ENCODE results near the gene EPN2. TPM values are rescaled to one million over a fixed set of nuclear protein-coding genes. Genes with fewer than 3 reads are reported as not detected.

Gene EPN2
- total RNA-seq, 1 experiment from 2014 or later: 73.1 TPM

DNA sequence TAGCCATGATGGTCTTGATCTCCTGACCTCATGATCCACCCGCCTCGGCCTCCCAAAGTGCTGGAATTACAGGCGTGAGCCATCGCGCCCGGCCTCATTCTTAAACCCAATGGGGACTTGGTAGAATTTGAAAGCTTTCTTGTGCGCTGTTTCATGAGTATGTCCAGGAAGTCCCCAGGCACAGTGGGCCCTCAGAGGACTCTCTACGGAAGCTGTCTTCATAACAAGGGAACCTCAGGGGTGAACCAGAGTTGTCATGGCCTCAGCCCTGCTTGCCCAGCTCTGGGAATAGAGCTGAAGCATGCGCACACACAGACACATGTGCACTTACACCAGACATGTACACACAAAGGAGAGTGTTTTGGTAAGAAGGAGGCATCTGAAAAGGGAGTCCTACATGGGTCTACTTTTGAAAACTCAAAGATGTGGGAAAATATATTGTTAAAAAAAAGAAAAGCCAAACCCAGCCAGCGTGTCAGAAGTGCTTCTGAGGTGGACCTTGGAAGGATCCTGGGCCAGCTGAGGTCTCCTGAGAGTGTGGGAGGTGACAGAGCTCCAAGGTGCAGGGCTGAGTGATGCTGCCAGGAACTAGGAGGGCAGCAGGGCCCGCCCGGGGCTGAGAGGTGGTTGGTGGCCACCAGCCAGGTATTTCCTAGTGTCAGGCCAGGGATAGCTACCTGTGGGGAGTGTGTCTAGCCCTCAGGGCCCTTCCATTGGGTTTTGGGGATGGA is 54.6 kb downstream of the EPN2 start (continued):
- TF ChIP-seq SP1 (IDR thresholded peaks at IDR 0.05; ENCODE audit: low read depth): no peak
- no peak for TF ChIP-seq ZNF274 (IDR thresholded peaks at IDR 0.05; ENCODE audit: low read depth, low read length)

DNA sequence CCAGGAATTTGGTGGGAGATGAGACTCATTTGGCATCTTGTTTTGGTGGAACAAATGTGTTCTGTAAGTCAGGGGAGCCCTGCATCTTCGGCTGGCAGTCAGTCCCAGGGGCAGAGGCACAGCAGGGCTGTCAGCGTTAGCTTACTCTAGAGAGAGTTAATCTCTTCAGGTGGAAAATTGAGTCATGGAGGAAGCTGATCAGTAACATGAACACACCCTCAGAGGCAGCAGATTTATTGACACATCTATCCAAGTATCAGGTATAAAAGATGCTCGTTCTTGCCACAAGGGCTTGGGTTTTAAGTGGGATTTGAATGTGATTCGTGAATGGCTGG is 55.2 kb downstream of the EPN2 start:
- intact Hi-C loops (cut with micrococcal nuclease): no loop called here
- ATAC-seq: no peak
- Histone ChIP-seq H3K4me3 (replicated peaks in 1 of 2; ENCODE audit: low read depth in 1 of 2, low read length in 2 of 2) (no peak overlapping the region), H3K79me2 (ENCODE audit: insufficient read depth, low read length) (peaks cover 49% of the 10 kb centered on the region), H2AFZ (ENCODE audit: low read depth, low read length, poor library complexity, severe bottlenecking) (no peak overlapping the region), H3K4me1 (ENCODE audit: control insufficient read depth in 1 of 2, insufficient read depth in 2 of 2, low read length in 2 of 2) (peaks cover 0 to under 1% of the 10 kb centered on the region in 2 experiments; a peak in 1 of 4 replicates), H4K20me1 (ENCODE audit: insufficient read depth) (no peaks in the 10 kb centered on the region; the same call in 1 of the 2 replicates), H3K4me2 (ENCODE audit: low read length) (no peak overlapping the region), H3K9me2 (ENCODE audit: insufficient read depth) (no peaks in the 10 kb centered on the region), H3K27ac (ENCODE audit: low read depth, low read length) (no peak overlapping the region), H3K27me3 (ENCODE audit: insufficient read depth, low read length) (no peaks in the 10 kb centered on the region), H3K9me3 (ENCODE audit: control insufficient read depth in 1 of 2, insufficient read depth in 1 of 2, low read depth in 1 of 2, low read length in 2 of 2) (no peaks in the 10 kb centered on the region), H3K36me3 (ENCODE audit: control insufficient read depth in 1 of 2, insufficient read depth in 2 of 2, low read length in 2 of 2) (peaks cover 0 to 5% of the 10 kb centered on the region in 2 experiments; a peak in 2 of 4 replicates), H3K9ac (ENCODE audit: low read length) (no peak overlapping the region)
- no TSS peak for BruUV-seq (replicated peaks)
- TF ChIP-seq MAX (IDR thresholded peaks at IDR 0.05): no peak
- TF ChIP-seq POLR2A (IDR thresholded peaks at IDR 0.05; ENCODE audit: borderline replicate concordance, extremely low read depth, insufficient read depth, insufficient read length): no peak
- ChIA-PET RAD21 (ENCODE audit: low non-redundant PET in 1 of 2, low total read pairs in 2 of 2, uncharacterized antibody in 2 of 2, unreplicated experiment in 2 of 2) (no interaction called here), CTCF (no interaction called here), POLR2A (no interaction called here)
- DNase-seq (ENCODE audit: low read depth, low spot score): no peak

DNA sequence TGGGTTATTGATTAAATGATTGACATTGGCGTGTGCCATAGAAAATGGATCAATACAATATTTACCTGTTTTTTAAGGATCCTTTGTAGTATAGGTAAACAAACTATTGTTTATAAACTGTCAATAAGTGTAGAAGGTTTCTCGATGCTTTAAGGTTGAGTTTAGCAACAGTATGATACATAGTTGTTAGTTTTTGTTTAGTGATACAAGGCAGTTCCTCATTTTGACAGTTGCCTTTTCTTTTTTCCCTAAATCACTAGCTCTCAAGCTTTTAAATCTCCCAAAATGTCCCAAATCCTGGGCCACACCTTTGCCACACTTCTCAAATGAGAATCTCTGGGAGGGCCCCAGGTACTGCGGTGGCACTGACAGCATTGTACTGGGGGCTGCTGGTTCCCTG is 57.3 kb downstream of the EPN2 start:
- H3K27ac ChIP-seq (ENCODE audit: low read depth, low read length): no peak overlapping the region
- H4K20me1 ChIP-seq (ENCODE audit: insufficient read depth): no peaks in the 10 kb centered on the region; the same call in 1 of the 2 replicates
- ATAC-seq (no peak), DNase-seq (ENCODE audit: low read depth, low spot score) (no peak)
- POLR2A ChIA-PET: no interaction called here
- peaks cover 45% of the 10 kb centered on the region; the same call in 1 of the 2 replicates for H3K79me2 ChIP-seq (ENCODE audit: insufficient read depth, low read length)
- H3K36me3 ChIP-seq (ENCODE audit: control insufficient read depth in 1 of 2, insufficient read depth in 2 of 2, low read length in 2 of 2): no peaks in the 10 kb centered on the region; a peak in 1 of 4 replicates
- intact Hi-C loops (cut with micrococcal nuclease): no loop called here
- no peak overlapping the region for H3K4me3 ChIP-seq (replicated peaks in 1 of 2; ENCODE audit: low read depth in 1 of 2, low read length in 2 of 2)
- H2AFZ ChIP-seq (ENCODE audit: low read depth, low read length, poor library complexity, severe bottlenecking): no peak overlapping the region
- no peaks in the 10 kb centered on the region for H3K9me3 ChIP-seq (ENCODE audit: control insufficient read depth in 1 of 2, insufficient read depth in 1 of 2, low read depth in 1 of 2, low read length in 2 of 2)
- H3K27me3 ChIP-seq (ENCODE audit: insufficient read depth, low read length): no peaks in the 10 kb centered on the region
- CTCF ChIA-PET: no interaction called here
- RAD21 ChIA-PET (ENCODE audit: low non-redundant PET in 1 of 2, low total read pairs in 2 of 2, uncharacterized antibody in 2 of 2, unreplicated experiment in 2 of 2): no interaction called here
- H3K9ac ChIP-seq (ENCODE audit: low read length): no peak overlapping the region
- no peak overlapping the region for H3K4me2 ChIP-seq (ENCODE audit: low read length)
- no peaks in the 10 kb centered on the region for H3K9me2 ChIP-seq (ENCODE audit: insufficient read depth)
- no peaks in the 10 kb centered on the region for H3K4me1 ChIP-seq (ENCODE audit: control insufficient read depth in 1 of 2, insufficient read depth in 2 of 2, low read length in 2 of 2)
- no TSS peak for BruUV-seq (replicated peaks)
- no peak for TF ChIP-seq ELF1 (IDR thresholded peaks at IDR 0.05; ENCODE audit: borderline replicate concordance, low read depth)
- TF ChIP-seq POLR2AphosphoS5 (IDR thresholded peaks at IDR 0.05; ENCODE audit: low read depth, low read length): no peak
- TF ChIP-seq ZFX (IDR thresholded peaks at IDR 0.05): no peak
- TF ChIP-seq MAX (IDR thresholded peaks at IDR 0.05): no peak
- TF ChIP-seq EGR1 (IDR thresholded peaks at IDR 0.05; ENCODE audit: low read depth): no peak
- no peak for TF ChIP-seq CBX3 (IDR thresholded peaks at IDR 0.05; ENCODE audit: low read depth)
- no peak for TF ChIP-seq POLR2A (IDR thresholded peaks at IDR 0.05; ENCODE audit: borderline replicate concordance, extremely low read depth, insufficient read depth, insufficient read length)
- TF ChIP-seq, protein P1, sequence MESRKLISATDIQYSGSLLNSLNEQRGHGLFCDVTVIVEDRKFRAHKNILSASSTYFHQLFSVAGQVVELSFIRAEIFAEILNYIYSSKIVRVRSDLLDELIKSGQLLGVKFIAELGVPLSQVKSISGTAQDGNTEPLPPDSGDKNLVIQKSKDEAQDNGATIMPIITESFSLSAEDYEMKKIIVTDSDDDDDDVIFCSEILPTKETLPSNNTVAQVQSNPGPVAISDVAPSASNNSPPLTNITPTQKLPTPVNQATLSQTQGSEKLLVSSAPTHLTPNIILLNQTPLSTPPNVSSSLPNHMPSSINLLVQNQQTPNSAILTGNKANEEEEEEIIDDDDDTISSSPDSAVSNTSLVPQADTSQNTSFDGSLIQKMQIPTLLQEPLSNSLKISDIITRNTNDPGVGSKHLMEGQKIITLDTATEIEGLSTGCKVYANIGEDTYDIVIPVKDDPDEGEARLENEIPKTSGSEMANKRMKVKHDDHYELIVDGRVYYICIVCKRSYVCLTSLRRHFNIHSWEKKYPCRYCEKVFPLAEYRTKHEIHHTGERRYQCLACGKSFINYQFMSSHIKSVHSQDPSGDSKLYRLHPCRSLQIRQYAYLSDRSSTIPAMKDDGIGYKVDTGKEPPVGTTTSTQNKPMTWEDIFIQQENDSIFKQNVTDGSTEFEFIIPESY (IDR thresholded peaks at IDR 0.05; ENCODE audit: extremely low read depth, insufficient replicate concordance, low read length): no peak
- no peak for TF ChIP-seq SIN3A (IDR thresholded peaks at IDR 0.05; ENCODE audit: low read depth)
- no peak for TF ChIP-seq ZNF274 (IDR thresholded peaks at IDR 0.05; ENCODE audit: low read depth, low read length)
- no peak for TF ChIP-seq EZH2phosphoT487 (IDR thresholded peaks at IDR 0.05; ENCODE audit: borderline replicate concordance)
- no peak for TF ChIP-seq RAD21 (IDR thresholded peaks at IDR 0.05; ENCODE audit: low read depth)
